HepG2 (cell line): ENCODE data around the gene NEK11.

Experiments
- BHLHE40 ChIP-seq: IDR thresholded peaks from 2 replicates; pipeline ENCODE4 v1.6.1; 2011; ENCODE audit warnings: low read length, improper control_type of control experiment
- CCAR2 ChIP-seq: fragments of 200-400 bp; formaldehyde crosslinking; optimal IDR thresholded peaks from 2 replicates; pipeline ENCODE3; 2018; ENCODE audit warnings: low read depth, mild to moderate bottlenecking, low read length, moderate library complexity
- FOXA3 ChIP-seq: IDR thresholded peaks from 2 replicates; pipeline ENCODE4 v1.6.1; 2016; ENCODE audit warnings: missing genetic modification reagents, missing compliant biosample characterization
- FOXK2 ChIP-seq: fragments of 450-650 bp; IDR thresholded peaks from 2 replicates; pipeline ENCODE4 v1.6.1; 2016
- NKX3-1 ChIP-seq: sonication (generic); formaldehyde crosslinking; IDR thresholded peaks from 2 replicates; pipeline ENCODE4 v1.5.0; 2020; ENCODE audit warnings: missing genetic modification reagents
- ZSCAN25 ChIP-seq: sonication (generic); formaldehyde crosslinking; IDR thresholded peaks from 2 replicates; pipeline ENCODE4 v1.8.0; 2022; ENCODE audit warnings: mild to moderate bottlenecking, missing genetic modification reagents

GRCh38 chr3:131348911-131349310 is 322.2 kb downstream of the NEK11 start:
- no peak for TF ChIP-seq BHLHE40
- no peak for TF ChIP-seq ZSCAN25 (CRISPR knock-in tag)
- no peak for TF ChIP-seq FOXK2
- TF ChIP-seq FOXA3: no peak
- no peak for TF ChIP-seq CCAR2
- no peak for TF ChIP-seq NKX3-1
